K562 (cell line): Measurements from ENCODE around the gene SP6. TPM values are rescaled to one million over a fixed set of nuclear protein-coding genes. Genes with fewer than 3 reads are reported as not detected.

Experiments
- ARID4B ChIP-seq: sonication (generic); formaldehyde crosslinking; IDR thresholded peaks from 2 replicates; pipeline ENCODE4 v1.8.0; 2022; ENCODE audit warnings: mild to moderate bottlenecking, missing genetic modification reagents
- ELF4 ChIP-seq: fragments of 450-650 bp; formaldehyde crosslinking; IDR thresholded peaks from 2 replicates; pipeline ENCODE4 v1.4.0; 2022; ENCODE audit warnings: missing genetic modification characterization
- FOXM1 ChIP-seq, 2 experiments: fragments of 450-650 bp in 1 of 2; sonication (generic) in 1 of 2; formaldehyde crosslinking in 1 of 2; IDR thresholded peaks; 2 replicates each; pipeline versions ENCODE4 v1.6.1 to v1.9.0; 2017 to 2022; ENCODE audit warnings: low read depth in 2 of 2, mild to moderate bottlenecking in 2 of 2, missing genetic modification reagents in 1 of 2, moderate library complexity in 1 of 2
- HDGF ChIP-seq: fragments of 450-650 bp; IDR thresholded peaks from 2 replicates; pipeline ENCODE4 v1.6.1; 2016
- HINFP ChIP-seq: fragments of 450-650 bp; conservative IDR thresholded peaks from 2 replicates; pipeline ENCODE4 v1.6.1; 2016; ENCODE audit warnings: missing genetic modification characterization, low read depth, mild to moderate bottlenecking, control low read depth, missing compliant biosample characterization
- NR2F6 ChIP-seq: fragments of 450-650 bp; formaldehyde crosslinking; IDR thresholded peaks from 2 replicates; pipeline ENCODE4 v1.4.0; 2020; ENCODE audit warnings: mild to moderate bottlenecking
- RBM34 ChIP-seq: fragments of 200-400 bp; formaldehyde crosslinking; IDR thresholded peaks from 2 replicates; pipeline ENCODE4 v1.6.1; 2018; ENCODE audit warnings: low read length, borderline replicate concordance; ENCODE audit not compliant: insufficient read depth
- SIX5 ChIP-seq, 2 experiments: IDR thresholded peaks; 2 replicates each; pipeline ENCODE4 v1.6.1; 2011; ENCODE audit warnings: low read length in 2 of 2, borderline replicate concordance in 1 of 2, low read depth in 1 of 2, mild to moderate bottlenecking in 1 of 2, moderate library complexity in 1 of 2; ENCODE audit not compliant: insufficient read depth in 1 of 2
- SUPT5H ChIP-seq: fragments of 450-650 bp; IDR thresholded peaks from 2 replicates; pipeline ENCODE4 v1.6.1; 2016
- TEAD4 ChIP-seq, 2 experiments: sonication (generic) in 1 of 2; formaldehyde crosslinking in 1 of 2; IDR thresholded peaks; 2 replicates each; pipeline versions ENCODE4 v1.6.1 to v1.8.0; 2012 to 2022; ENCODE audit warnings: borderline replicate concordance in 1 of 2, inconsistent platforms in 1 of 2, low read length in 1 of 2, mild to moderate bottlenecking in 1 of 2, missing genetic modification reagents in 1 of 2
- ZKSCAN3 ChIP-seq: fragments of 250-450 bp; sonication (Bioruptor Pico); IDR thresholded peaks from 2 replicates; pipeline ENCODE4 v1.4.0; 2020
- ZNF239 ChIP-seq: fragments of 250-450 bp; sonication (Bioruptor Pico); IDR thresholded peaks from 2 replicates; pipeline ENCODE4 v1.4.0; 2020; ENCODE audit warnings: mild to moderate bottlenecking
- ZNF3 ChIP-seq: fragments of 250-450 bp; sonication (Bioruptor Pico); IDR thresholded peaks from 2 replicates; pipeline ENCODE4 v1.5.0; 2021; ENCODE audit warnings: mild to moderate bottlenecking, moderate library complexity
- ZNF445 ChIP-seq: fragments of 250-450 bp; sonication (Bioruptor Pico); IDR thresholded peaks from 2 replicates; pipeline ENCODE4 v1.4.0; 2020; ENCODE audit warnings: low read depth, mild to moderate bottlenecking, moderate library complexity
- ZNF592 ChIP-seq: fragments of 450-650 bp; IDR thresholded peaks from 2 replicates; pipeline ENCODE4 v1.6.1; 2017; ENCODE audit warnings: antibody characterized with exemption, mild to moderate bottlenecking
- polyA plus RNA-seq, 8 experiments: library from polyadenylated mRNA; depleted of rRNA in 4 of 8; stranded (reverse) in 5 of 8; unstranded in 3 of 8; fragments of >200 nt; fragmentation: Nextera tagmentation in 2 of 8; fragmentation: Illumina TruSeq in 1 of 8; extraction: Ambion mirVana in 2 of 8; extraction: Trizol in 1 of 8; gene quantifications; 2 replicates each; pipeline versions ENCODE4 v1.2.1 to v1.2.3, GENCODE V29; 2011 to 2014; ENCODE audit warnings: inconsistent platforms in 1 of 8, missing spikeins in 1 of 8
- total RNA-seq, 7 experiments: library from RNA; depleted of rRNA in 6 of 7; stranded (reverse); fragments of >200 nt in 6 of 7; fragmentation: Illumina TruSeq in 2 of 7; extraction: Trizol in 2 of 7; gene quantifications; 2 replicates each; pipeline versions ENCODE4 v1.2.1 to v1.2.3, GENCODE V29; 2011 to 2021; ENCODE audit warnings: low replicate concordance in 1 of 7
- TF ChIP-seq, protein P1 (sequence below): fragments of 450-650 bp; formaldehyde crosslinking; IDR thresholded peaks from 2 replicates; pipeline ENCODE4 v1.4.0; 2020; ENCODE audit warnings: mild to moderate bottlenecking, mixed read lengths

SP6 gene
- total and polyA plus RNA-seq, 9 of the 15 experiments (the other 6 are each of a cell fraction or from before 2014, with no cell fraction given) = 0.11 to 7.9 (median 2.2) TPM

DNA sequence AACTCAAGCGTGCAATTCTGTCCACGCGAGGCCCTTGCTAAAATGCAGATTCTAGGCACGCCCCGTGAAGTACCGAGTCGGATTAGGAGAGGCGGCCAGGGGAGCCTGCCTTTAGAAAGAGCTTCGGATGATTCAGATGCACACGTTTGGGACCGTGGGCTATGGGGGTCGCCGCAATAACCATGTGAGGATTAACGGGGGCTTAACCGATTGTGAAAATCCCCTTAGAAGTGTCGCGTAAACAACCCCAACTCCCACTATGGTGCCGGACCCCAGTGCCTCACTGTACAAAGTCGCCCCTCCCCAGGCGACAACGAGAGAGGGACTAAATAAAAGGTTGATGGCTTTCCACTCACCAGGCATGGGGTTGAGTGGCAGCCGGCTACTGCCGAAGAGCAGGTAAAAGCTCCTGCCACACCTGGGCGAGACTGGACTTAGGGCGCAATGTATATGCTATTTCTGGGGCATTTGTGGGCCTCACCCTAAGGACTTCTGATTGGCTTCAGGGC, 44.4 kb upstream of the SP6 start (continued):
- TF ChIP-seq FOXM1 (IDR thresholded peaks at IDR 0.05; ENCODE audit: low read depth) (no peak), FOXM1 (CRISPR knock-in tag; IDR thresholded peaks at IDR 0.05; ENCODE audit: low read depth) (no peak), TEAD4 (IDR thresholded peaks at IDR 0.05; ENCODE audit: low read length) (no peak), TEAD4 (CRISPR knock-in tag; IDR thresholded peaks at IDR 0.05; ENCODE audit: borderline replicate concordance) (no peak), ZNF445 (CRISPR knock-in tag) (peak; percentile 49; the same call in 1 of the 2 replicates), ZNF239 (CRISPR knock-in tag) (no peak), HDGF (no peak), NR2F6 (CRISPR knock-in tag) (no peak), ZNF592 (no peak), SUPT5H (peak; percentile 77), RBM34 (no peak), ZNF3 (CRISPR knock-in tag) (no peak), ELF4 (CRISPR knock-in tag) (no peak), SIX5 (IDR thresholded peaks at IDR 0.05; ENCODE audit: borderline replicate concordance in 1 of 2, insufficient read depth in 1 of 2, low read depth in 1 of 2, low read length in 2 of 2) (no peak), ZKSCAN3 (CRISPR knock-in tag) (no peak), ARID4B (CRISPR knock-in tag) (peak; percentile 27; the same call in 1 of the 2 replicates), HINFP (tag) (no peak)
- TF ChIP-seq, protein P1, sequence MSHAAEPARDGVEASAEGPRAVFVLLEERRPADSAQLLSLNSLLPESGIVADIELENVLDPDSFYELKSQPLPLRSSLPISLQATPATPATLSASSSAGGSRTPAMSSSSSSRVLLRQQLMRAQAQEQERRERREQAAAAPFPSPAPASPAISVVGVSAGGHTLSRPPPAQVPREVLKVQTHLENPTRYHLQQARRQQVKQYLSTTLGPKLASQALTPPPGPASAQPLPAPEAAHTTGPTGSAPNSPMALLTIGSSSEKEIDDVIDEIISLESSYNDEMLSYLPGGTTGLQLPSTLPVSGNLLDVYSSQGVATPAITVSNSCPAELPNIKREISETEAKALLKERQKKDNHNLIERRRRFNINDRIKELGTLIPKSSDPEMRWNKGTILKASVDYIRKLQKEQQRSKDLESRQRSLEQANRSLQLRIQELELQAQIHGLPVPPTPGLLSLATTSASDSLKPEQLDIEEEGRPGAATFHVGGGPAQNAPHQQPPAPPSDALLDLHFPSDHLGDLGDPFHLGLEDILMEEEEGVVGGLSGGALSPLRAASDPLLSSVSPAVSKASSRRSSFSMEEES (CRISPR knock-in tag) = no peak
